DOHH2 (cell line): Measurements from ENCODE around the gene ING4.
A peak's percentile ranks its signal among the peaks of the same experiment; 100 is the strongest.

Source experiments
- H3F3A ChIP-seq: fragments of 200-600 bp; sonication (generic), shearing (Covaris generic); 2 replicates; pipeline ENCODE4 v1.6.0; 2016; ENCODE audit warnings: antibody characterized with exemption, mild to moderate bottlenecking; ENCODE audit not compliant: control insufficient read depth, insufficient read depth
- H3K27ac ChIP-seq: fragments of 200-600 bp; sonication (generic); 2 replicates; pipeline ENCODE4 v1.5.1; 2014; ENCODE audit warnings: low read depth, mild to moderate bottlenecking, low read length, moderate library complexity
- H3K27me3 ChIP-seq: fragments of 200-600 bp; sonication (generic); 2 replicates; pipeline ENCODE4 v1.6.1; 2014; ENCODE audit warnings: mild to moderate bottlenecking, low read length, mixed read lengths; ENCODE audit not compliant: control insufficient read depth
- H3K36me3 ChIP-seq: fragments of 200-600 bp; sonication (generic); 2 replicates; pipeline ENCODE4 v1.6.1; 2014; ENCODE audit warnings: mild to moderate bottlenecking, low read length, moderate library complexity, mixed read lengths; ENCODE audit not compliant: control insufficient read depth
- H3K4me1 ChIP-seq: fragments of 200-600 bp; sonication (generic); 2 replicates; pipeline ENCODE4 v1.6.1; 2014; ENCODE audit warnings: mild to moderate bottlenecking, low read length, mixed read lengths; ENCODE audit not compliant: control insufficient read depth
- H3K4me2 ChIP-seq: fragments of 200-600 bp; sonication (generic); 2 replicates; pipeline ENCODE4 v1.6.0; 2014; ENCODE audit warnings: mild to moderate bottlenecking, low read length, moderate library complexity
- H3K4me3 ChIP-seq: fragments of 200-600 bp; sonication (generic); 2 replicates; pipeline ENCODE4 v1.5.1; 2014; ENCODE audit warnings: mild to moderate bottlenecking, low read length, mixed read lengths
- H3K79me2 ChIP-seq: fragments of 200-600 bp; sonication (generic); 2 replicates; pipeline ENCODE4 v1.6.1; 2014; ENCODE audit warnings: mild to moderate bottlenecking, low read length, mixed read lengths; ENCODE audit not compliant: control insufficient read depth
- H3K9me2 ChIP-seq: fragments of 200-600 bp; sonication (generic); replicated peaks from 2 replicates; pipeline ENCODE4 v1.6.1; 2014; ENCODE audit warnings: mild to moderate bottlenecking, low read length, mixed read lengths; ENCODE audit not compliant: control insufficient read depth
- H3K9me3 ChIP-seq: fragments of 200-600 bp; sonication (generic); 2 replicates; pipeline ENCODE4 v1.6.1; 2014; ENCODE audit warnings: antibody characterized with exemption, low read length, mixed read lengths; ENCODE audit not compliant: control insufficient read depth, insufficient read depth
- H4K20me1 ChIP-seq: fragments of 200-600 bp; sonication (generic); 2 replicates; pipeline ENCODE4 v1.6.0; 2014; ENCODE audit warnings: low read depth, mild to moderate bottlenecking, antibody characterized with exemption, low read length, moderate library complexity; ENCODE audit not compliant: control insufficient read depth, insufficient read depth
- CTCF ChIP-seq: fragments of 200-600 bp; sonication (generic); IDR thresholded peaks from one replicate; pipeline ENCODE4 v1.5.1; 2014; ENCODE audit warnings: antibody characterized with exemption, mild to moderate bottlenecking, low read depth, low read length; ENCODE audit not compliant: poor library complexity, severe bottlenecking
- EZH2phosphoT487 ChIP-seq: fragments of 200-600 bp; sonication (generic); IDR thresholded peaks from 2 replicates; pipeline ENCODE4 v1.6.1; 2017; ENCODE audit warnings: borderline replicate concordance, mild to moderate bottlenecking, antibody characterized with exemption, low read length, moderate library complexity, mixed read lengths

ING4 gene

GRCh38 chr12:6696690-6697583 is 34.0 kb upstream of the ING4 start:
- H3K27ac ChIP-seq: peak overlapping the region; percentile 96
- peaks cover 24% of the 10 kb centered on the region for H3F3A ChIP-seq
- H3K27me3 ChIP-seq: peaks cover 12% of the 10 kb centered on the region
- H3K79me2 ChIP-seq: peaks cover 3% of the 10 kb centered on the region; the same call in 1 of the 2 replicates
- H4K20me1 ChIP-seq: no peaks in the 10 kb centered on the region; the same call in 1 of the 2 replicates
- no peaks in the 10 kb centered on the region for H3K9me3 ChIP-seq
- peaks cover 71% of the 10 kb centered on the region for H3K4me1 ChIP-seq
- H3K4me3 ChIP-seq: peak overlapping the region; percentile 68
- H3K36me3 ChIP-seq: peaks cover 12% of the 10 kb centered on the region; the same call in 1 of the 2 replicates
- peak overlapping the region; percentile 98 for H3K4me2 ChIP-seq
- H3K9me2 ChIP-seq: no peaks in the 10 kb centered on the region
- TF ChIP-seq EZH2phosphoT487 (no peak), CTCF (no peak)

- Histone ChIP-seq H3K4me1 (peaks cover 77% of the 10 kb centered on the region), H3K27ac (peak overlapping the region; percentile 96), H3K9me2 (no peaks in the 10 kb centered on the region), H3K4me2 (peak overlapping the region; percentile 98), H3K27me3 (no peaks in the 10 kb centered on the region), H4K20me1 (no peaks in the 10 kb centered on the region; the same call in 1 of the 2 replicates), H3K4me3 (peak overlapping the region; percentile 68), H3F3A (peaks cover 22% of the 10 kb centered on the region), H3K9me3 (no peaks in the 10 kb centered on the region), H3K79me2 (peaks cover 14% of the 10 kb centered on the region), H3K36me3 (peaks cover 19% of the 10 kb centered on the region)
- TF ChIP-seq EZH2phosphoT487: no peak
- no peak for TF ChIP-seq CTCF
Measured at GRCh38 chr12:6695313-6696045, 32.6 kb upstream of the ING4 start.

GRCh38 chr12:6694701-6695100 is 31.8 kb upstream of the ING4 start:
- peaks cover 22% of the 10 kb centered on the region for H3K79me2 ChIP-seq
- H3K4me1 ChIP-seq: peaks cover 77% of the 10 kb centered on the region
- peak overlapping the region; percentile 98 for H3K4me2 ChIP-seq
- TF ChIP-seq CTCF: no peak
- no peak for TF ChIP-seq EZH2phosphoT487
- no peaks in the 10 kb centered on the region for H3K27me3 ChIP-seq
- H3K9me2 ChIP-seq: no peaks in the 10 kb centered on the region
- H3K36me3 ChIP-seq: peaks cover 23% of the 10 kb centered on the region
- no peaks in the 10 kb centered on the region for H3K9me3 ChIP-seq
- H4K20me1 ChIP-seq: no peaks in the 10 kb centered on the region; the same call in 1 of the 2 replicates
- H3F3A ChIP-seq: peaks cover 22% of the 10 kb centered on the region
- 0 out of 2 replicates have a peak overlapping the region, but pooled peaks have one; percentile 96 for H3K27ac ChIP-seq
- H3K4me3 ChIP-seq: no peak overlapping the region
